ENCODE data around the gene FOXD2. TPM values are rescaled to one million over a fixed set of nuclear protein-coding genes. Genes with fewer than 3 reads are reported as not detected.

The FOXD2 gene
- total and polyA plus RNA-seq, 2 experiments from 2014 or later, result 0.02 TPM; not detected in 1

- Histone ChIP-seq H3K4me3 (no peak overlapping the region), H3K27me3 (peaks cover 48% of the 10 kb centered on the region), H3K27ac (no peak overlapping the region), H3K36me3 (no peaks in the 10 kb centered on the region), H3K4me1 (ENCODE audit: low read depth) (no peaks in the 10 kb centered on the region), H3K9me3 (ENCODE audit: low read depth) (no peaks in the 10 kb centered on the region)
- no peak for TF ChIP-seq CTCF (IDR thresholded peaks at IDR 0.05; ENCODE audit: low read depth, low read length)
- no peak for DNase-seq (ENCODE audit: low read depth in 1 of 2, low spot score in 1 of 2)
Measured at GRCh38 chr1:47482786-47483185, 44.9 kb downstream of the FOXD2 start.

DNA sequence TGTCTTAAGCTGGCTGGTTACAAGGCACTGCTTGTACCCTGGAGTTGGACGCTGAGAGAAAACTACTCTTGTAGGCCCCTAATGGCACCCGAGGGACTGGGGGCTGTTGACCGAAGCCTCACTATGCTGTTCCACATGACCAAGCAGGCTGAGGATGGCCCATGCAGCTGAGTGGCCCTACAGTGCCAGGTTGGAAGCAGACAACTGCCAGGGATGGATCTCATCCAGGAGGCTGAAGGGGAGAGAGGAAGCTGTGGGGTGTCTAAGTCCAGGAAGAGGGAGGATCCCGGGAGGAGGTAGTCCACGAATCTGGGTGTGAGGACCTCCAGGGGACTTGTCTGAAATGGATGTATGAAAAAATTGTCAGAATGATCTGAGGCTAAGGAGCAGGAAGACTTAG is 45.8 kb downstream of the FOXD2 start:
- H3K4me3 ChIP-seq, result no peak overlapping the region
- TF ChIP-seq CTCF (IDR thresholded peaks at IDR 0.05; ENCODE audit: low read depth, low read length), result no peak
- H3K36me3 ChIP-seq, result no peaks in the 10 kb centered on the region
- H3K27ac ChIP-seq, result no peak overlapping the region
- H3K4me1 ChIP-seq (ENCODE audit: low read depth), result no peaks in the 10 kb centered on the region
- no peak for DNase-seq (ENCODE audit: low read depth in 1 of 2, low spot score in 1 of 2)
- no peaks in the 10 kb centered on the region for H3K9me3 ChIP-seq (ENCODE audit: low read depth)
- peaks cover 57% of the 10 kb centered on the region for H3K27me3 ChIP-seq

DNA sequence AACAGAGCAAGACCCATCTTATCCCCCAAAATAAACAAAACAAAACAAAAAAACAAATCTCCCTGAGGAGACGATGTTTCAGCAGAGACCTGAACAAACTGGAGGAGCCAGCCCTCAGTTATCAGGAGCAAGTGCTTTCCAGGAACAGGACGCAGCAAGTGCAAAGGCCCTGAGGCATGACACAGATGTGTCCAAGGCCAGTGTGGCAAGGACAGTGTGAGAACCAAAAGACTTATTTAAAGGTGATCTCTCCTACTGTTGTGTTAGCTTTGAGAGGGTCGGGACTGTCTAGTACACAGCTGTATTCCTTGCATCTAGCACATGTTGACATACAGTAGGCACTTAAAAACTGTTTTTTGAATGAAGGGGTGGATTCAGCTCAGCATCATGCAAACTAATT is 48.0 kb downstream of the FOXD2 start:
- Histone ChIP-seq H3K9me3 (ENCODE audit: low read depth) (no peaks in the 10 kb centered on the region), H3K4me3 (no peak overlapping the region), H3K4me1 (ENCODE audit: low read depth) (no peaks in the 10 kb centered on the region), H3K36me3 (no peaks in the 10 kb centered on the region), H3K27ac (no peak overlapping the region), H3K27me3 (peaks cover 68% of the 10 kb centered on the region)
- no peak for TF ChIP-seq CTCF (IDR thresholded peaks at IDR 0.05; ENCODE audit: low read depth, low read length)
- no peak for DNase-seq (ENCODE audit: low read depth in 1 of 2, low spot score in 1 of 2)

DNA sequence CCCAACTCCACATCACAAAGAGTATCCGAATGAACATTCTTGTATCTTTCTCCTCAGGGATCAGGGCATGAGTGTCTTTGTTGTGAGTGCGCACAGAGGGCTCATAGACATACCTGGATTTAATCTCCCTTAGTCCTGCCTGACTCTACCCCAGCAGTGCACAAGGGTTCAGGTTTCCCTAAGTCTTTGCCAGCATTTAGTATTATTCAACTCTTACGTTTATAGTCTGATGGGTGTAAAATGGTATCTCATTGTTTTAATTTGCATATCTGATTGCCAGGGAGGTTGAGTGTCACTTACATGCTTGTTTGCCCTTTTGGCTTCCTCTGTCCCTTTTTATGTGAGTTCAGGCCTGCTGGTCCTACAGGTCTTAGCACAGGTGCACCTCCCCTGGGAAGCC is 49.5 kb downstream of the FOXD2 start:
- H3K9me3 ChIP-seq (ENCODE audit: low read depth), result no peaks in the 10 kb centered on the region
- no peak overlapping the region for H3K4me3 ChIP-seq
- no peak overlapping the region for H3K27ac ChIP-seq
- H3K36me3 ChIP-seq, result no peaks in the 10 kb centered on the region
- H3K4me1 ChIP-seq (ENCODE audit: low read depth), result no peaks in the 10 kb centered on the region
- DNase-seq (ENCODE audit: low read depth in 1 of 2, low spot score in 1 of 2), result no peak
- H3K27me3 ChIP-seq, result peaks cover 66% of the 10 kb centered on the region
- TF ChIP-seq CTCF (IDR thresholded peaks at IDR 0.05; ENCODE audit: low read depth, low read length), result no peak

DNA sequence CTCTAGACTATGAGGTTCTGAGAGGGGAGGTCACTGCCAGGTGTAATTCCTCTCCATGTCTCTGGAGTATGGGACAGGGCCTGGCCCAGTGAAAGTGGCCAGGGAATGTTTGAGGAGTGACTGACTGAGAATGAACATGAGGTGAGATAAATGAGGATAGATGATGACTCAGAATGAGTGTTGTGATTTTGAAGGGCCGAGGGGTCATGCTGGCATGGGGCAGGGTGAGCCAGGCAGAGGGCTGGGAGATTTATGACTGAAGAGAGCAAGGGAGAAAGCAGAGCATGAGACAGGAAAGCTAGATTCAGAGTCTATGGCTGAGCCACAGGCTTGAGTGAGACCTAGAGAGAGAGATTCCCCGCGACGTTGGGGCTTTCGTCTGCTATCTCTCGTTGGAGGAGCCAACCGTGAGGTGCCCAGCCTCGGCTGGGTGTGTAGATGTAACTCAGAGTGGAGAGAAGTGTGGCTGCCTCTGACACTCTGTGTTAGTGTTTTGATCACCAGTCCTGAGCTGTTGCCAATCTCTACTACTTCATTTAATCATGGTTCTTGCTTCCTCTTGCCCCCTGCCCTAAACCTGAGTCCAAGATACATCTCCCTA is 50.1 kb downstream of the FOXD2 start:
- Histone ChIP-seq H3K27me3 (peaks cover 66% of the 10 kb centered on the region), H3K4me1 (ENCODE audit: low read depth) (no peaks in the 10 kb centered on the region)
- no peak for DNase-seq (ENCODE audit: low read depth in 1 of 2, low spot score in 1 of 2)

More for the DNA sequence above, 50.1 kb downstream of the FOXD2 start:
- TF ChIP-seq CTCF (IDR thresholded peaks at IDR 0.05; ENCODE audit: low read depth, low read length), result no peak
- H3K4me3 ChIP-seq, result no peak overlapping the region
- H3K27ac ChIP-seq, result no peak overlapping the region
- H3K36me3 ChIP-seq, result no peaks in the 10 kb centered on the region
- no peaks in the 10 kb centered on the region for H3K9me3 ChIP-seq (ENCODE audit: low read depth)

Other genes starting within 250 kb of the FOXD2 start
- not detected in 2 replicates for gene PDZK1IP1, start 248.0 kb upstream of the FOXD2 start, total RNA-seq
- gene PDZK1IP1, start 248.0 kb upstream of the FOXD2 start, polyA plus RNA-seq, result not detected in 2 replicates
- gene TAL1, start 205.8 kb upstream of the FOXD2 start, total RNA-seq, result 0.04 and 0.30 TPM in 2 replicates
- 0.32 and 0.55 TPM in 2 replicates for gene TAL1, start 205.8 kb upstream of the FOXD2 start, polyA plus RNA-seq
- gene STIL, start 123.9 kb upstream of the FOXD2 start, total RNA-seq, result 4.2 and 13.4 TPM in 2 replicates
- gene STIL, start 123.9 kb upstream of the FOXD2 start, polyA plus RNA-seq, result 2.3 and 7.5 TPM in 2 replicates
- 21.6 and 27.7 TPM in 2 replicates for gene CMPK1, start 104.3 kb upstream of the FOXD2 start, total RNA-seq
- 28.5 and 40.0 TPM in 2 replicates for gene CMPK1, start 104.3 kb upstream of the FOXD2 start, polyA plus RNA-seq
- not detected in 2 replicates for gene FOXE3, start 21.8 kb upstream of the FOXD2 start, total RNA-seq
- not detected in 2 replicates for gene FOXE3, start 21.8 kb upstream of the FOXD2 start, polyA plus RNA-seq